IPS-20b (cell line): ENCODE results near the gene PDE8A.

Experiments used
- H3K27ac ChIP-seq: one replicate; pipeline ENCODE4 v1.5.1; 2013; ENCODE audit warnings: low read length
- H3K27me3 ChIP-seq: 2 replicates; pipeline ENCODE4 v1.6.1; 2013; ENCODE audit warnings: mild to moderate bottlenecking, low read length, inconsistent platforms; ENCODE audit not compliant: insufficient read depth
- H3K36me3 ChIP-seq: 2 replicates; pipeline ENCODE4 v1.6.1; 2013; ENCODE audit warnings: low read depth, mild to moderate bottlenecking, inconsistent platforms, low read length, moderate library complexity; ENCODE audit not compliant: insufficient read depth
- H3K4me1 ChIP-seq: 2 replicates; pipeline ENCODE4 v1.6.1; 2013; ENCODE audit warnings: mild to moderate bottlenecking, control low read depth, inconsistent platforms, low read length, moderate library complexity; ENCODE audit not compliant: insufficient read depth
- H3K4me3 ChIP-seq: 2 replicates; pipeline ENCODE4 v1.5.1; 2013; ENCODE audit warnings: mild to moderate bottlenecking, low read length, inconsistent platforms
- H3K9ac ChIP-seq: 2 replicates; pipeline ENCODE4 v1.6.1; 2013; ENCODE audit warnings: low read depth, mild to moderate bottlenecking, inconsistent platforms, low read length, moderate library complexity
- H3K9me3 ChIP-seq: 2 replicates; pipeline ENCODE4 v1.6.1; 2013; ENCODE audit warnings: mild to moderate bottlenecking, low read depth, low read length, inconsistent platforms; ENCODE audit not compliant: insufficient read depth

The PDE8A gene

GRCh38 chr15:85086855-85087254 lies 105.2 kb downstream of the PDE8A start:
- no peaks in the 10 kb centered on the region for H3K36me3 ChIP-seq
- no peak overlapping the region for H3K27ac ChIP-seq
- no peaks in the 10 kb centered on the region for H3K9me3 ChIP-seq
- no peaks in the 10 kb centered on the region for H3K27me3 ChIP-seq
- no peak overlapping the region for H3K9ac ChIP-seq
- no peak overlapping the region for H3K4me3 ChIP-seq
- no peaks in the 10 kb centered on the region for H3K4me1 ChIP-seq

- Histone ChIP-seq H3K9me3 (no peaks in the 10 kb centered on the region), H3K27ac (no peak overlapping the region), H3K4me1 (no peaks in the 10 kb centered on the region; the same call in 1 of the 2 replicates), H3K9ac (no peak overlapping the region), H3K27me3 (no peaks in the 10 kb centered on the region), H3K36me3 (no peaks in the 10 kb centered on the region), H3K4me3 (no peak overlapping the region)
Observed at GRCh38 chr15:85088300-85088699, 106.6 kb downstream of the PDE8A start.

- H3K27ac ChIP-seq = no peak overlapping the region
- H3K9me3 ChIP-seq = no peaks in the 10 kb centered on the region
- H3K4me3 ChIP-seq = no peak overlapping the region
- H3K36me3 ChIP-seq = no peaks in the 10 kb centered on the region
- no peaks in the 10 kb centered on the region; the same call in 1 of the 2 replicates for H3K4me1 ChIP-seq
- H3K27me3 ChIP-seq = no peaks in the 10 kb centered on the region
- H3K9ac ChIP-seq = no peak overlapping the region
Observed at GRCh38 chr15:85089929-85090597, 108.4 kb downstream of the PDE8A start.

- no peaks in the 10 kb centered on the region; the same call in 1 of the 2 replicates for H3K4me1 ChIP-seq
- H3K9me3 ChIP-seq = no peaks in the 10 kb centered on the region
- no peak overlapping the region for H3K4me3 ChIP-seq
- H3K9ac ChIP-seq = no peak overlapping the region
- no peaks in the 10 kb centered on the region for H3K36me3 ChIP-seq
- H3K27ac ChIP-seq = no peak overlapping the region
- no peaks in the 10 kb centered on the region for H3K27me3 ChIP-seq
Observed at GRCh38 chr15:85091990-85092389, 110.3 kb downstream of the PDE8A start.

GRCh38 chr15:85094685-85095084 lies 113.0 kb downstream of the PDE8A start:
- no peaks in the 10 kb centered on the region; the same call in 1 of the 2 replicates for H3K4me1 ChIP-seq
- no peak overlapping the region for H3K27ac ChIP-seq
- H3K36me3 ChIP-seq = no peaks in the 10 kb centered on the region
- no peaks in the 10 kb centered on the region for H3K27me3 ChIP-seq
- no peak overlapping the region; the same call in 1 of the 2 replicates for H3K9ac ChIP-seq
- H3K4me3 ChIP-seq = no peak overlapping the region
- no peaks in the 10 kb centered on the region for H3K9me3 ChIP-seq

GRCh38 chr15:85095566-85095965 lies 113.9 kb downstream of the PDE8A start:
- H3K9ac ChIP-seq = no peak overlapping the region
- H3K9me3 ChIP-seq = no peaks in the 10 kb centered on the region
- no peak overlapping the region for H3K4me3 ChIP-seq
- no peaks in the 10 kb centered on the region; the same call in 1 of the 2 replicates for H3K4me1 ChIP-seq
- no peaks in the 10 kb centered on the region for H3K27me3 ChIP-seq
- H3K36me3 ChIP-seq = no peaks in the 10 kb centered on the region
- H3K27ac ChIP-seq = no peak overlapping the region

- Histone ChIP-seq H3K9ac (no peak overlapping the region), H3K27me3 (no peaks in the 10 kb centered on the region), H3K27ac (no peak overlapping the region), H3K9me3 (no peaks in the 10 kb centered on the region), H3K4me1 (no peaks in the 10 kb centered on the region; the same call in 1 of the 2 replicates), H3K4me3 (no peak overlapping the region), H3K36me3 (no peaks in the 10 kb centered on the region)
Observed at GRCh38 chr15:85097250-85097649, 115.6 kb downstream of the PDE8A start.

- Histone ChIP-seq H3K9me3 (no peaks in the 10 kb centered on the region), H3K27ac (no peak overlapping the region), H3K36me3 (no peaks in the 10 kb centered on the region), H3K27me3 (no peaks in the 10 kb centered on the region), H3K4me3 (no peak overlapping the region), H3K4me1 (no peaks in the 10 kb centered on the region), H3K9ac (no peak overlapping the region)
Observed at GRCh38 chr15:85097725-85098124, 116.1 kb downstream of the PDE8A start.

- no peak overlapping the region for H3K27ac ChIP-seq
- H3K4me3 ChIP-seq = no peak overlapping the region
- no peaks in the 10 kb centered on the region for H3K4me1 ChIP-seq
- no peak overlapping the region for H3K9ac ChIP-seq
- no peaks in the 10 kb centered on the region for H3K27me3 ChIP-seq
- H3K36me3 ChIP-seq = no peaks in the 10 kb centered on the region
- no peaks in the 10 kb centered on the region for H3K9me3 ChIP-seq
Observed at GRCh38 chr15:85099195-85099803, 117.6 kb downstream of the PDE8A start.

GRCh38 chr15:85100186-85100937 lies 118.7 kb downstream of the PDE8A start:
- Histone ChIP-seq H3K27me3 (no peaks in the 10 kb centered on the region), H3K9me3 (no peaks in the 10 kb centered on the region), H3K4me1 (no peaks in the 10 kb centered on the region), H3K4me3 (no peak overlapping the region), H3K9ac (no peak overlapping the region), H3K27ac (no peak overlapping the region), H3K36me3 (no peaks in the 10 kb centered on the region)

GRCh38 chr15:85104584-85104983 lies 122.9 kb downstream of the PDE8A start:
- H3K4me1 ChIP-seq = no peaks in the 10 kb centered on the region
- H3K9me3 ChIP-seq = no peaks in the 10 kb centered on the region
- H3K27ac ChIP-seq = no peak overlapping the region
- H3K36me3 ChIP-seq = no peaks in the 10 kb centered on the region
- H3K27me3 ChIP-seq = no peaks in the 10 kb centered on the region
- H3K9ac ChIP-seq = no peak overlapping the region
- no peak overlapping the region for H3K4me3 ChIP-seq

GRCh38 chr15:85108136-85108535 lies 126.5 kb downstream of the PDE8A start:
- H3K36me3 ChIP-seq = no peaks in the 10 kb centered on the region
- H3K27ac ChIP-seq = no peak overlapping the region
- H3K9ac ChIP-seq = no peak overlapping the region
- no peak overlapping the region for H3K4me3 ChIP-seq
- H3K9me3 ChIP-seq = no peaks in the 10 kb centered on the region
- H3K4me1 ChIP-seq = no peaks in the 10 kb centered on the region
- no peaks in the 10 kb centered on the region for H3K27me3 ChIP-seq
